ENCODE data around the gene DNAH6. TPM values are rescaled to one million over a fixed set of nuclear protein-coding genes. Genes with fewer than 3 reads are reported as not detected.

Gene DNAH6
- polyA plus RNA-seq, 4 donors: 1.8 to 2.2 (median 2.1) TPM

DNA sequence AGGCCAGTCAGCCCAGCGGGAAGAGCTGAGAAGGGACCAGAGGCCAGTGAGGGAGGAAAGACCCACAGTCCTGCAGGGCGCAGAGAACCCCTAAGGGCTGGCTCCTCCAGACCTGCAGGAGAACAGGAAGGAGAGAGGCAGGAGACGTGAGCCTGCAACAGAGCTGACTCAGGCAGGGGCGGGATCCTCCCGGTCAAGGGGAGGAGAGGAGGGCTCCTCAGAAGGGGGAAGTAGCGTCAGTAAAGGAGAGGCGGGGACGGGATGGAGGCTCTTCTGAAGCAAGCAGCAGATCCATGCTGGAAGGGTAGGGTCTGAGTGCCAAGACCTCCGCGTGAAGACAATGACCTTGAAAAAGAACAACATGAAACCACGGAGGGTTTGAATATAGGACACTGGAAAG lies 313.8 kb downstream of the DNAH6 start:
- no peak for DNase-seq (ENCODE audit: low read depth in 4 of 4, low spot score in 2 of 4)

DNA sequence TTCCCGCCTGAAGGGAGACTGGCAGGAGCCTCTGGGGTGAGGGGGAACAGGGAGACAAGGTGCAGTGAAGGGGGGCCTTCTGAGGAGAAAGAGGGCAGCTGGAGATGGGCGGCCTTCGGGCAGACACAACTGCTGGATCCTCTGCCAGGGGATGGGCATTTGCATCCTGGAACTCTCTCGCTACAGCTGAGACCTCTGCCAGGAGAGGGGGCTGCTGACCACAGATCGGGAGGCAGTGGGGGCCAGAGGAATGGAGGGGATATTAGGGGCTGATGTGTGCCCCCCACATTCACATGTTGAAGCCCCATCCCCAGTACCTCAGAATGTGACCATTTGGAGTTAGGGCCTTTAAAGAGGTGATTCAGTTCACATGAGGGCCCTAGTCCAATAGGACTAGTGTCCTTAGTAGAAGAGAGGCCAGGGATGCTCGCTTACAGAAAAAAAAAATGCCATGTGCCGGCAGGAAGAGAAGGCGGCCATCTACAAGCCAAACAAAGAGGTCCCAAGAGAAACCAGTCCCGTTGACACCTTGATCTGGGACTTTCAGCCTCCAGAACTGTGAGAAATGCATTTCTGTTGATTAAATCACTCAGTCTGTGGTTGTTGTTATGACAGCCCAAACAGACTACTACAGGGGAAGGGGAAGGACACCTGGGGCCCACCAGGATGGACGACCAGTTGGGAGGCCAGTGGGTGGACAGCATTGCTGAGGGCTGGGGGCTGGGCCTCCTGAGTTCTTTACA lies 314.6 kb downstream of the DNAH6 start:
- no peak for DNase-seq (ENCODE audit: low read depth in 4 of 4, low spot score in 2 of 4)

DNA sequence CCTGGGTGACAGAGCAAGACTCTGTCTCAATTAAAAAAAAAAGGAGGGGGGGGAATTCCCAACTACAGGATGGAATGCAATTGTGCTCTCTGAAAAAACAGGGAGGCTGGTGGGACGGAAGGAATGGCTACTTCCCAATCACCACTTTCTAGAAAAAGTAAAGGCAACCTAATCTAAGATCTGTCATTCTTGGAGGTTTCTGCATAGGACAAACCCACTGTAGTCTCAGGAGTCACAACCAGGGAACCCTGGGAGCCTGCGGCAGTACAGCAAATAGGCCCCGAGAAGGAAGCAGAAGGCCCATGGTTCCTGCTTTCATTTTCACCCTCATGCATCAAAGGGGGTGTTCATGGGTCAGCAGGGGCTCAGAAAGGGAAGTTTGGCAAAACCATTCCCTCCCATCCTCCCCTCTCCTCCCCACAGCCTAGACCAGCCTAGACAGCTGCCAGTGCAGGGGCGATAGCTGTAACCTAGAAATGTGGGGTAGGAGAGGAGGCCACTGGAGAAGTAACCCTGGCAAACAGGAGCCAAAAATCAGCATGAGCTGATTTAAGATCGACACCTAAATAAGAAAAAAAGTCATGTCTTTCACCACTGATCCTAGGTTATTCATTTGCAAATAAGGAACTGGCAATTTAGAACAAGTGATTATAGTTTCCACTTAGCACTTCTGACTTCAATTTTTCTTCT lies 316.6 kb downstream of the DNAH6 start:
- DNase-seq (ENCODE audit: low read depth in 4 of 4, low spot score in 2 of 4): no peak

DNA sequence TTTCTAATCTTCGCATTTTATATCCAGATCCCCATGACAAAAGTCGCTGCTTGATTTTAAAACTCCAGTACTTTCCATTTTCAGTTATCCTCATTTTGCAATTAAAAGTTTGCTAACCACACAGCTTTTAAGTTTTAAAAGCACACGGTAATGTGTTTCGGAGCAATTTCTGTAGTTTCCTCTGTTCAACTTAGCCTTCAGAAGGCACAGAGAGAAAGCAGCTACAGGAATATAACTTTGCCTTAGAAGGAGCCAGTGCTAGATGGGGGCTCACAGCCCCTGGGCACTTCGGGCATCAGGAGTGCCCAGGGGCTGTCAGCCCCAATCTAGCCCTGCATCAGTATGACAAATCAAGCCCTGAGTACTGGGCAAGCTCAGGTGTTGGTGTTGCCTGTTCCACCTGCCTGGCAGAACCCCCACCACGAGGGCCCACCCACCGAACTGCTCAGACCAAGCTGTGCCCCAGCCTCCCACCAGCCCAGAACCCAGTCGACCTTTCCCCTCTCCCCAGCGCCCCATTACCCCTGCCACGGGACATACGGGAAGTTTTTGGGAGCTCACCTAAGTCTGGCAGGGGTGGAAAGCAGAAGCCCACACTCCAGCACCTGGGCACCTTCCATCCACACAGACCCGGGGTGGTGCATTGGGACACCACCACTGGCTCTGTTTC lies 317.3 kb downstream of the DNAH6 start:
- no peak for DNase-seq (ENCODE audit: low read depth in 4 of 4, low spot score in 2 of 4)

DNA sequence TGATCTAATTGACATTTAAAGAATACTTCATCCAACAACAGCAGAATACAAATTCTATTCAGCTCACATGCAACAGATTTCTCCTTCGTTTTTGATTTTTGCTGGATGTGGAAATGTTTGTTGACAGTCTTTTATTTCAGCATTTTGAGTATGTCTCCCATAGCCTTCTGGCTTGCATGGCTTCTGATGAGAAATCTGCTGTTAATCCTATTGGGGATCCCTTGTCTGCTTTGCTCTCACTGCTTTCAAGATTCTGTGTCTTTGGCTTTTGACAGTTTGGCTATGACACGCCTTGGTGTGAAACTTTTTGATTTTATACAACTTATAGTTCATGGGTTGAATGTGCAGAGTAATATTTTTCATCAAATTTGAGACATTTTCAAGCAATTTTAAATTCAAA lies 319.9 kb downstream of the DNAH6 start:
- DNase-seq (ENCODE audit: low read depth in 4 of 4, low spot score in 2 of 4): no peak

DNA sequence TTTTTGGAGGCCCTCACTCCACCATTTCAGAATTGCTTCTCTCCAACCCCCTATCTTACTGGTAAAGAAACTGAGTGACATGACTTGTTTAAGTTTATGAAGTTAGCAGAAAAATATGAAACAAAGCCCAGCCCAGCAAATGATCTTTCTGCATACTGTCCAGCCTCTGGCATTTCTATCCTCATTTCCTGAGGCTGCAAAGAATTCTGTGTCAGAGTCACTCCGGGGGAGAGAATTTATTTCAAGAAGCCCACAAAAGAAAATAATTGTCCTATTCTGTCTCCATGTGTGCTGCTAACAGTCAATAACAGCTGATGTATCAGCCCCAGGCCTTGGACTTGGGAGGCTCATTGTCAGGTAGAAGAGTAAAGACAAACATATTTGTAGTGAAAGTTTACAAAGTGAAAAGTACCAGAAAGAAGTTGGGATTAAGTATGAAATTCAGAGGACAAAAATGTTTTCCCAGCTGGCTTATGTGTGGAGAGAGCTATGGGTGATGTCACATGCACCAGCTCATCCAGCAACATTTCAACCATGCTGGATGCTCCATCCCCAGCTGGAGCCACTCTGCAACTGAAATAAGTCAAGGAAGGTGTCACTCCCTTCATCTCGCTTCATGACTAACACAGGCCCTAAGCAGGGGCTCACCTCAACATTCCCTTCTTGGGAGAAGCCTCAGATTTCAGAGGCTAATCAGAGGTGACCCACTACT lies 322.3 kb downstream of the DNAH6 start:
- DNase-seq (ENCODE audit: low read depth in 4 of 4, low spot score in 2 of 4): no peak

DNA sequence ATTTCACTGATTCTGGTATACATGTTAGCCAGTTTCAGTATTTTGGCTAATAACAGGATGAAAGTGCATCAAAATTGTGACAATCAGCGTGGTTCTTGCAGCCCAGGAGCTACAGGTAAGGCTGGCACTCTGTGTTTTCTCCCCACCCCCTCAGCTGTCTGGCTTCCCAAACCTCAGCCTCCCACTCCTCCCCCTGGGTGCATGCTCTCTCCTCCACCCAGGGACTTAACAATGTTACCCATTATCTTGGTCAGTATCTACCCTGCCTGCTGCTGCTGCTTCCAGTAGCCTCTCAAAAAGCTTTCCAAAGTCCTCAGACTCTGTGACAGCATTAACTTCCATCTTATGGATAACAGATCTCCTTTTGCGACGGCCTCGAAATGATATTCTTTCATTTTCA lies 323.6 kb downstream of the DNAH6 start:
- no peak for DNase-seq (ENCODE audit: low read depth in 4 of 4, low spot score in 2 of 4)

DNA sequence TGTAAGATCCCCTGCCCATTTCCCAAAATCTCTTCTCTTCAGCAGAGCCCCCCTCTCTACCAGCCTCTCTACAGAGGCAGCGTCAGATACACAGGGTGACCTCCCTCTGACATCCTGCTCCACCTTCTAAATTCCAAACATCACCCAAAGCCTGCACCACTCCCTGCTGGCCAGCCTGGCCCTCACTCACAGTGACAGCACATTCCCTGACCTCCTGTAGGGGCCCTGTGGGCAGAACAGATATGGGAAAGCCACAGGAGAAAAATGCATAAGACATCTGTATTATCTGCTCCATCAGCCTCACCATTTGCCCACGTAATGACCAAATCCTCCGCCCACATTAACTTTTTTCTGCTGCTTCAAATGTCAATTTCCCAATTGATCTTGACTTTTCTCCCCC lies 324.0 kb downstream of the DNAH6 start:
- DNase-seq (ENCODE audit: low read depth in 4 of 4, low spot score in 2 of 4): no peak

DNA sequence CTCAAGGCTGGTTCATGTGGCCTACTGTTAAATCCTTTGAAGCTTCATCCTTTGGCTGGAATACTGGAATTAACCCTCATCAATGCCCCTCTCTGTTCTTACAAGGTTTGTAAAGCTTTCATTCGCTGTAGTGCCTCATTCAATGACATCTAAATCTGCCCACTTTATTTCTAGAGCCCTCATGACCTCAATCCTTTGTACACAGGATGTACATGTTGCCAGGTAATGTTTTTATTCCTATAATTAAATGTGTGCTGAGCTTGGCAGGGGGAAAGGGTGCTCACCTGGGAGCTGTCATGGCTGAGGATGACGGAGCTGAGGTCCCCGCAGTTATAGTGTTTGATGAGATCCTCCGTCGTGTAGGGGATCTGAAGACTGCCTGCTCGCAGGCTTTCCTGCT lies 325.3 kb downstream of the DNAH6 start:
- no peak for DNase-seq (ENCODE audit: low read depth in 4 of 4, low spot score in 2 of 4)

DNA sequence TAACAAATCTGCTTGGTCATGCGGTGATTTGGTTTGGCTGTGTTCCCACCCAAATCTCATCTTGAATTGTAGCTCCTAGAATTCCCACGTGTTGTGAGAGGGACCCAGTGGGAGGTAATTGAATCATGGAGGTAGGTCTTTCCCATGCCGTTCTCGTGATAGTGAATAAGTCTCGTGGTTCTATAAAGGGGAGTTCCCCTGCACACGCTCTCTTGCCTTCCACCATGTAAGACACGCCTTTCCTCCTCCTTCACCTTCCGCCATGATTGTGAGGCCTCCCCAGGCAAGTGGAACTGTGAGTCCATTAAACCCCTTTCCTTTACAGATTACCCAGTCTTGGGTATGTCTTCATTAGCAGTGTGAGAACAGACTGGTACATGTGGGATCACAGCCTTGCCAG lies 327.8 kb downstream of the DNAH6 start:
- no peak for DNase-seq (ENCODE audit: low read depth in 4 of 4, low spot score in 2 of 4)

DNA sequence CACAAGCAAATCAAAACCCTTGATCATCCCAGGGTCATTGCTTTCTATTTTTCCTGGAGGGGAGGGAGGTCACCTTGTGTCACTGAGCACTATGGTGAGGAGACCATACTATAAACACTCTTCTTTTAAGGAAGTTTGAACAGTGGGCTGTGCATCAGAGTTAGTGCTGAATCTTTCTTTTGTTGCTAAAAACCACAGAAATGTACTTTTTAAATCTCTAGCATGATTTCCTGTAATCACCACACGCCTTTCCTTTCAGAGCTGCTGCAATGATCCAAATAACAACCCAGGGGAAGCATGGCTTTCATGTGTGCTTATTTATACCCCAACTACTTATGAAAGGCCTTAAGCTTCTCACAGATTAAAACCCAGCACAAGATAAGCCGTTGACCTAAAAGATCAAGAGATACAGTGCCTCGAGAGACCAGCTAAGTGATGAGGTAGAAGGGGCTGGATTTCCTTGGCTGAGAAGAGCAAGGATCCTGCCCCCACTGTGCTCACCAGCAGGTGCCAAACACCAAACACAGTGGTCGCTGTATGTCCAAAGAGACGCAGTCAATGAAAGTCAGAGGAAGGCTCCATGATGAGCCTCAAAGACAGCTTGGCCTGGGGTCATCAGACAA lies 329.9 kb downstream of the DNAH6 start:
- DNase-seq (ENCODE audit: low read depth in 4 of 4, low spot score in 2 of 4): no peak

DNA sequence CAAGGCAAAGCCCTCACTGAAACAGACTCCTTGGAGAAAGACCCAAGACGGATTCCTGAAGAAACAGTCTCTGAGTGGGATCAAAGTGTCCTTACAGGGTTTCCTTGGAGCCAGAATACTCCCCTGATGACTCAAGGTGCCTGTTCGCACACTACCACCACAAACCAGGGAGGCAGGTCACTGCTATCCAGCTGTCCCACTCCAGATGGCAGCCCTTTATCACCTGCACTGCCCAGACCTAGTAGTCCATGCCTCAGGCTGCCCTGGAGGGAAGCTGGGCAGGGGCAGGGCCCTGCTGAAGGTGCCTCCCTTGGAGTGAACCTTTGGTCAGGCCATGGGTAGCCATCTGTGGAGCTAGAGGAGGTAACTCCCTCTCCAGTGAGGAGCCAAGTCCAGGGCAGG lies 330.4 kb downstream of the DNAH6 start:
- no peak for DNase-seq (ENCODE audit: low read depth in 4 of 4, low spot score in 2 of 4)

DNA sequence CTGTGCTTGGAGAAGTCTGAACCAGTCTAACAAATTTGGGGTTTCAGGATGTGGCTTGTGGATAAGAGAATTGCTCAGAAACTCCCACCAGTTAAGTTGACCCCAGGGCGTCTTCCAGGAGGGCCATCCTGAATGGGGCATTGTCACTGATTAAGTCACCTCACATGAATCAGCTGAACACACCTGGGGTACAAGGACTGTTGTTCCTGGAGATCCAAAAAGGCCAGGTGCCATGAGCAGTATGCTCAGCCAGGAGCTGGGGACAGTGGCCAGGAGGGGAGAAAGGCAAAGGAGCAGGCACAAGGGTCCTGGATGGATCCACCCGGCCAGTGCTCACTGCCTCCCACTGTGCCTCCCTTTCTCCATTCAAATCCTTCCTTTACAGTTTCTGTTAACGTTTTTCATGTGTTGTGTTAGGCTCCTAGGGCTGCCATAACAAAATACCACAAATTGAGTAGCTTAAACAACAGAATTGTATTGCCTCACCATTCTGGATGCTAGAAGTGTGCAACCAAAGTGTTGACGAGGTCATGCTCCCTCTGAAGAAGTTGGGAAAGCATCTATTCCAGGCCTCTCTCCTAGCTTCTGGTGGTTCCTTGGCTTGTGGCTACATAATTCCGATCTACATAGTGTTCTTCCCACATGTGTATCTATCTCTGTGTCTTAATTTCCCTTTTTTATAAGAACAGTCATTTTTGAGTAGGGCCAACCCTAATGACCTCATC lies 331.2 kb downstream of the DNAH6 start:
- no peak for DNase-seq (ENCODE audit: low read depth in 4 of 4, low spot score in 2 of 4)

DNA sequence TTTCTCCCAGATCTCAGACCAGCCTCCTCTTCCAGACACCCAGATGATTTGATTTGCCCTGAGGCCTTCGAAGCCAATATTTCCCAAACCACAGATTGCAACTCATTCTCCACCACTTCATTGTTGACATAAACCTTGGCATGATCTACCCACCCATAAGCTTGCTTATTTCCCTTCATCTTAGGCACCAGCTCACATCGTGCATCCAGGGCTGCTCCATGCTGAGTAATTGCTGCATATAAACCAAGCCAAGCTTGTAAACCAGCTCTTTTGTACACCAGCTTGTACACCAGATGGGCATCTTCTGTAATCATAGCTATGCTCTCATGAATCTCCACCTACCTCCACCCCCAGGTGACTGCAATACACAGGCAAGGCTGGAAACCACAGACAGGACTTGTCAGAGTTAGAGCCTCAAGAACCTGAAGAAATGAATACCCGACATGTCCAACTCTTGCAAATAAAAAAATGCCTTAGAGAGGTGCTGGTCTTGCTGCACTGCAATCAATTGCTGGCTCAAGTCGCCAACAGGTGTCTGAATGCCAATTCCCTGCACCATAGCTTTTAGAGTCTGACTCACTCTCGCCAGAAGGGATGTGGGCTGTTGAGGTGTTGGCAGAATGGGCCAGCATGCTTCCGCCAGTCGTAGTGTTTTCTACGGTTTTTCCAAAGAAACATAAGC lies 333.1 kb downstream of the DNAH6 start:
- no peak for DNase-seq (ENCODE audit: low read depth in 4 of 4, low spot score in 2 of 4)

DNA sequence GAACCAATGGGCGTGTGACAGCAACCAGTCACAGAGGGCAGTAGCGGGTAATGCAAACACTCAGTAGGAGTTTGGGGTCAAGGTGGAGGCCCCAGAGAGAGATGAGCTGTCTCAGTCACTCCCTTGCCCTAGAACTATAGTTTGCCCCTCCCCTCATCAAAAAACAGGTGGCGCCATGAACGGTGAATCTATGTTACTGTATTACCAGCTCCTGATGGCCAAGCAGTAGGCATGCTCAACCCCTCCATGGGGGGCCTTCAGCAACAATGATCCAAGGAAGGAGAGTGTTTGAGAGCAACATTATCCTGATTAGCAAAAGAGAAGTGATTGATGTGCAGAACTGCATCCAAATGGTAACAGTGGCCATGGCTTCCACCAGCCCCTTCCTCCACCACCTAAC lies 334.2 kb downstream of the DNAH6 start:
- DNase-seq (ENCODE audit: low read depth in 4 of 4, low spot score in 2 of 4): no peak

DNA sequence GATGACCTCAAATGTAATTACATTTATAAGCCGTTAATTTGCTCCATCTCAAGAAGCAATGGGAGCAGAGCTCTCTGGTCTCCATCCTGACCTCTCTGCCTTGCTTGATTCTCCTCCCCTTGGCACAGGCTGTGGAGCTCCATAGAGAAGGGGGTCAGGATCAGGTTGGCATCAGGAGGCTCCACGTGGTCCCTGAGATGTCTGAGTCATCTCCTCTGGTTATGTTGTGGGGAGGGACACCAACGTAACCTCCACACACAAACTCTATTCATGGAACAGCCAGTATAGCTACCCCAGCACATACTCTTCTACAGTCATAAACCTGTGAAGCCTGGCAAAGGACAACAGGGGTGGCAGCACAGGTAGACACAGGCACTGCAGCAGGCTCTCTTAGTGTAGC lies 335.6 kb downstream of the DNAH6 start:
- no peak for DNase-seq (ENCODE audit: low read depth in 4 of 4, low spot score in 2 of 4)

DNA sequence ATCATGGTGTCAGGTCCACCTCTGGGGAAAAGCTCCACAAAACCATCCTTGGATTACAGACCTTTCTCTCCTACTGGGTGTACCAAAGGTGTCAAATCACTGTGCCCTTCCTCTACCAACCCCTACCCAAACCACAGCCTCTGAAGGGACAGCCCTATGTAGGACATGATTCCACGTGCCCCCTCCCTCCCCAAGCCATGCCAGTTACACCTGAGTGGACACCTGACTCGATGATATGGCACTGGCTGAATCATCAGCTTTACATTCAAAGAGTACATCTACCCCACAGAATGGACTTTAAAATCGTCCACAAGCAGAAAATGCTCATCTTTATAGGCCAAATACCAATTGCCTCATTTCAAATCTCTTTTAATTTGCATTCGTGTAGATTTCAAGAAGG lies 338.6 kb downstream of the DNAH6 start:
- no peak for DNase-seq (ENCODE audit: low read depth in 4 of 4, low spot score in 2 of 4)

DNA sequence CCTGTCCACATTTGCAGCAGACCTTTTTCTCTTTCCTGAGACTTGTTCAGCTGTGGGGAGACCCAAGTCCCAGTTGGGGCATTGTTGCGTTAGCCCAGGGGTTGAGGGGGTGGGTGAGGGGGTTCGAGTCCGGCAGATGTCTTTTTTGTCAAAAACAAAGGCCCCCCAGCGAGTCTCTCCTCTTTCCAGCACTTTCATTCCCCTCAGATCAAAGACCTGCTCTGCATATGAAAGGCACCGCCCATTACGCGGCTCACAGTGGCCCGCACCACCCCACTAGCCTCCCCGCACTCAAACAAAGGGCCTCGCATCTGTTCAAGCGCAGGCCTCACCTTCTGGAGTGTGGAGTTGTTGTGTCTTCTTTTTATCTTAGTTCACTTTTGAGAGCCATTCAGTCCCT lies 339.4 kb downstream of the DNAH6 start:
- no peak for DNase-seq (ENCODE audit: low read depth in 4 of 4, low spot score in 2 of 4)

DNA sequence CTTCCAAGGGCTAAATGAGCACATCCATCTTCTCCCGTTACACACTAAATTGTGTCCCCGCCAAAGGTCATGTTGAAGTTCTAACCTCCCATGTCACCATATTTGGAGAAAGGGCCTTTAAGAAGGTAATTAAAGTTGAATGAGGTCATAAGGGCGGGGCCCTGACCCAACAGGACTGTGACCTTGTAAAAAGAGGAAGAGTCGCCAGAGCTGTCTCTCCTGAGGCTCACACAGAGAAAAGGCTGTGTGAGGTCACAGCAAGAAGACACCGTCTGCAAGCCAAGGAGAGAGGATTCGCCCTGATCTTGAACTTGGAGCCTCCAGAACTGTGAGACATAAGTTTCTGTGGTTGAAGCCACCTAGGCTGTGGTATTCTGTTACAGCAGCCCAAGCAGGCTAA lies 340.5 kb downstream of the DNAH6 start:
- no peak for DNase-seq (ENCODE audit: low read depth in 4 of 4, low spot score in 2 of 4)

DNA sequence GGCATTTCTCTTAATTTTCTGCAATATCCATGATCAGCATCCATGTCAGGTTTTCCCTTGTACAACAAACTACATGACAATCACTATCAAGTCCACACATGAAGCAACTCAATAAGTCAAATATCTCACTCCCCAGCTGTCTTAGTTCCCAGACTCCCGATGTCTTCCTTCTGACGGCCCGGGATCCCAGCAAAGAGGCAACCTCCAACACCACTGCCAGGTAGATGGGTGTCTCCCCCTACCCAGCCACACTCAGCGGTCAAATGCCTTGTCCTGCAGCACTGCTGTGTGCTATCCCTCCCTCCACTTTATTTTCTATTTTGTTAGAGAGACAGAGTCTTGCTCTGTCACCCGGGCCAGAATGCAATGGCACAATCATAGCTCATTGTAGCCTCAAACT lies 341.3 kb downstream of the DNAH6 start:
- no peak for DNase-seq (ENCODE audit: low read depth in 4 of 4, low spot score in 2 of 4)

All from left renal cortex interstitium (tissue), 4 donors.